A549 (cell line): ENCODE measurements around the gene AJUBA.

Experiments
- CEBPB ChIP-seq, 2 experiments: fragments of >200 bp in 1 of 2; sonication (Bioruptor Twin) in 1 of 2; formaldehyde crosslinking in 1 of 2; IDR thresholded peaks; 2 replicates each; pipeline ENCODE4 v1.6.1; 2012 to 2016
- CTCF ChIP-seq: fragments of >200 bp; sonication (Bioruptor Twin); formaldehyde crosslinking; IDR thresholded peaks from 3 replicates; pipeline ENCODE4 v1.5.1; 2016
- HOXB13 ChIP-seq: fragments of 250-450 bp; sonication (Bioruptor Pico); IDR thresholded peaks from 2 replicates; pipeline ENCODE4 v1.5.0; 2020; ENCODE audit warnings: low read depth, mild to moderate bottlenecking, moderate library complexity
- JUN ChIP-seq, 2 experiments: fragments of >200 bp; sonication (Bioruptor Twin); formaldehyde crosslinking; IDR thresholded peaks; 2 replicates in 1 of 2; 3 replicates in 1 of 2; pipeline ENCODE4 v1.6.1; 2016 to 2017
- JUNB ChIP-seq: fragments of >200 bp; sonication (Bioruptor Twin); formaldehyde crosslinking; IDR thresholded peaks from 2 replicates; pipeline ENCODE4 v1.6.1; 2016
- NFE2L2 ChIP-seq: fragments of 150-350 bp; conservative IDR thresholded peaks from 2 replicates; pipeline ENCODE4 v1.6.1; 2014; ENCODE audit warnings: low read length
- POLR2A ChIP-seq: IDR thresholded peaks from 2 replicates; pipeline ENCODE4 v1.6.1; 2012; ENCODE audit warnings: mild to moderate bottlenecking, low read length
- RAD21 ChIP-seq, 2 experiments: fragments of >200 bp in 1 of 2; sonication (Bioruptor Twin) in 1 of 2; formaldehyde crosslinking in 1 of 2; IDR thresholded peaks in 1 of 2; conservative IDR thresholded peaks in 1 of 2; 2 replicates in 1 of 2; 3 replicates in 1 of 2; pipeline ENCODE4 v1.6.1; 2012 to 2018; ENCODE audit warnings: inconsistent platforms in 1 of 2
- SMC3 ChIP-seq: fragments of >200 bp; sonication (Bioruptor Twin); formaldehyde crosslinking; IDR thresholded peaks from 3 replicates; pipeline ENCODE4 v1.6.1; 2018; ENCODE audit warnings: inconsistent platforms
- ZC3H11A ChIP-seq: fragments of 450-650 bp; IDR thresholded peaks from 2 replicates; pipeline ENCODE4 v1.6.1; 2014; ENCODE audit warnings: antibody characterized with exemption, mild to moderate bottlenecking
- TF ChIP-seq, protein P1 (sequence below): fragments of 250-450 bp; sonication (Bioruptor Pico); IDR thresholded peaks from 2 replicates; pipeline ENCODE4 v1.5.0; 2021; ENCODE audit warnings: mild to moderate bottlenecking, moderate library complexity, borderline replicate concordance

GRCh38 chr14:22981876-22982476 is 375 bp downstream of the AJUBA start:
- TF ChIP-seq CTCF (no peak), JUNB (no peak), NFE2L2 (no peak), ZC3H11A (no peak), SMC3 (no peak), HOXB13 (no peak), RAD21 (conservative IDR thresholded peaks at IDR 0.05 in 1 of 2, IDR thresholded peaks at IDR 0.05 in 1 of 2) (no peak), POLR2A (no peak), CEBPB (IDR thresholded peaks at IDR 0.05) (no peak), JUN (IDR thresholded peaks at IDR 0.05) (no peak)
- TF ChIP-seq, protein P1, sequence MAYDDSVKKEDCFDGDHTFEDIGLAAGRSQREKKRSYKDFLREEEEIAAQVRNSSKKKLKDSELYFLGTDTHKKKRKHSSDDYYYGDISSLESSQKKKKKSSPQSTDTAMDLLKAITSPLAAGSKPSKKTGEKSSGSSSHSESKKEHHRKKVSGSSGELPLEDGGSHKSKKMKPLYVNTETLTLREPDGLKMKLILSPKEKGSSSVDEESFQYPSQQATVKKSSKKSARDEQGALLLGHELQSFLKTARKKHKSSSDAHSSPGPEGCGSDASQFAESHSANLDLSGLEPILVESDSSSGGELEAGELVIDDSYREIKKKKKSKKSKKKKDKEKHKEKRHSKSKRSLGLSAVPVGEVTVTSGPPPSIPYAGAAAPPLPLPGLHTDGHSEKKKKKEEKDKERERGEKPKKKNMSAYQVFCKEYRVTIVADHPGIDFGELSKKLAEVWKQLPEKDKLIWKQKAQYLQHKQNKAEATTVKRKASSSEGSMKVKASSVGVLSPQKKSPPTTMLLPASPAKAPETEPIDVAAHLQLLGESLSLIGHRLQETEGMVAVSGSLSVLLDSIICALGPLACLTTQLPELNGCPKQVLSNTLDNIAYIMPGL (CRISPR knock-in tag): no peak
